Measurements from ENCODE around the gene PROSER2. TPM values are rescaled to one million over a fixed set of nuclear protein-coding genes. Genes with fewer than 3 reads are reported as not detected.

Gene PROSER2
- total RNA-seq, 4 donors from 2014 or later = 11.5 to 19.8 (median 13.4) TPM

GRCh38 chr10:11797281-11797680, 25.9 kb upstream of the PROSER2 start:
- TF ChIP-seq CTCF (IDR thresholded peaks at IDR 0.05) (no peak), POLR2A (IDR thresholded peaks at IDR 0.05) (no peak)
- Histone ChIP-seq H3K4me3 (replicated peaks in 1 of 3) (no peak overlapping the region), H3K4me1 (no peaks in the 10 kb centered on the region), H3K27ac (no peak overlapping the region), H3K36me3 (no peaks in the 10 kb centered on the region), H3K27me3 (no peaks in the 10 kb centered on the region), H3K9me3 (no peaks in the 10 kb centered on the region)
- intact Hi-C loops (cut with DNase I) = no loop called here
- WGBS, 2 donors = 94 to 95% methylated on average over 10 of the region's 10 CpGs
- DNase-seq = no peak

GRCh38 chr10:11797847-11798633, 25.1 kb upstream of the PROSER2 start:
- Histone ChIP-seq H3K36me3 (no peaks in the 10 kb centered on the region), H3K9me3 (no peaks in the 10 kb centered on the region), H3K27me3 (no peaks in the 10 kb centered on the region), H3K27ac (no peak overlapping the region), H3K4me3 (replicated peaks in 1 of 3) (no peak overlapping the region), H3K4me1 (no peaks in the 10 kb centered on the region)
- no peak for DNase-seq
- WGBS, 2 donors = 87 to 93% methylated on average over 12 of the region's 12 CpGs
- no peak for TF ChIP-seq CTCF (IDR thresholded peaks at IDR 0.05)
- intact Hi-C loops (cut with DNase I) = no loop called here

GRCh38 chr10:11798845-11799735, 24.1 kb upstream of the PROSER2 start:
- Histone ChIP-seq H3K36me3 (no peaks in the 10 kb centered on the region), H3K4me3 (replicated peaks in 1 of 3) (no peak overlapping the region), H3K27ac (no peak overlapping the region), H3K4me1 (no peaks in the 10 kb centered on the region), H3K27me3 (no peaks in the 10 kb centered on the region), H3K9me3 (no peaks in the 10 kb centered on the region)
- DNase-seq = no peak
- TF ChIP-seq CTCF (IDR thresholded peaks at IDR 0.05) = no peak
- TF ChIP-seq POLR2A (IDR thresholded peaks at IDR 0.05) = no peak
- WGBS, 2 donors = 77 to 79% methylated on average over 18 of the region's 18 CpGs
- intact Hi-C loops (cut with DNase I) = no loop called here

DNA sequence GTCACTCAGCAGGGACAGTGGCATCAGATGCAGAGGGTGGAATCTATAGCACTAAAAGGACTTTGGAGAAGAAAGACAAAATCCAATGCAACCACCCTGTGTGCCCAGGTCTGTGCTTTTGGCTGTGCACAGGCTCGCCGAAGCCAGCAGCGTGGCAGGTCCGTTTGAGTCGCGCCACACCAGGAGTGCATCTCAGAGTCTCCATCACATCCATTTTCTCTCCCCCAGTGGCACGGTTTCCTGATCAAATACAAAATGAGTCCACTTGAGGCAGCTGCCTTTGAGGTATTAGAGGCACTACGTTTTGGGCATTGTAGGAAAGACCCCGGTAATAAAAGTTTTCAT, 23.4 kb upstream of the PROSER2 start:
- WGBS, 2 donors = 88% methylated on average over 9 of the region's 9 CpGs
- H3K9me3 ChIP-seq = no peaks in the 10 kb centered on the region
- H3K27ac ChIP-seq = no peak overlapping the region
- intact Hi-C loops (cut with DNase I) = no loop called here
- H3K36me3 ChIP-seq = no peaks in the 10 kb centered on the region
- DNase-seq = no peak
- no peak for TF ChIP-seq CTCF (IDR thresholded peaks at IDR 0.05)
- no peak for TF ChIP-seq POLR2A (IDR thresholded peaks at IDR 0.05)
- H3K4me3 ChIP-seq (replicated peaks in 1 of 3) = no peak overlapping the region
- no peaks in the 10 kb centered on the region for H3K4me1 ChIP-seq
- H3K27me3 ChIP-seq = no peaks in the 10 kb centered on the region

- DNase-seq = no peak
- H3K9me3 ChIP-seq = no peaks in the 10 kb centered on the region
- no peak for TF ChIP-seq POLR2A (IDR thresholded peaks at IDR 0.05)
- no peak for TF ChIP-seq CTCF (IDR thresholded peaks at IDR 0.05)
- H3K4me1 ChIP-seq = no peaks in the 10 kb centered on the region
- H3K27ac ChIP-seq = no peak overlapping the region
- H3K36me3 ChIP-seq = no peaks in the 10 kb centered on the region
- no peak overlapping the region for H3K4me3 ChIP-seq (replicated peaks in 1 of 3)
- 93 to 96% methylated on average over 14 to 15 of the region's 16 CpGs for WGBS, 2 donors
- no peaks in the 10 kb centered on the region for H3K27me3 ChIP-seq
- intact Hi-C loops (cut with DNase I) = no loop called here
These were observed 18.8 kb upstream of the PROSER2 start for GRCh38 chr10:11804336-11804735.
